Measurements from ENCODE around the gene IRGC. TPM values are rescaled to one million over a fixed set of nuclear protein-coding genes. Genes with fewer than 3 reads are reported as not detected.

Gene IRGC
- total RNA-seq, 4 donors from 2014 or later = not detected

- DNase-seq = no peak
- Histone ChIP-seq H3K27me3 (peaks cover 0 to 30% (median 0%) of the 10 kb centered on the region in 4 donors), H3K27ac (no peak overlapping the region), H3K9me3 (peaks cover 0 to 5% (median 1%) of the 10 kb centered on the region in 3 donors), H3K36me3 (no peaks in the 10 kb centered on the region), H3K4me1 (peaks cover 7 to 27% (median 16%) of the 10 kb centered on the region in 3 donors), H3K4me3 (no peak overlapping the region)
- WGBS, 2 donors = 69% methylated on average over 5 of the region's 5 CpGs; no CpG with 5 or more reads in 1 of the 2 donors
- TF ChIP-seq CTCF (IDR thresholded peaks at IDR 0.05) = no peak
- TF ChIP-seq POLR2A (IDR thresholded peaks at IDR 0.05) = no peak
- intact Hi-C loops (cut with DNase I) = no loop called here
Measured at GRCh38 chr19:43697295-43697694, 18.6 kb upstream of the IRGC start.

GRCh38 chr19:43699506-43700394, 16.1 kb upstream of the IRGC start:
- peaks cover 0 to 4% (median 0%) of the 10 kb centered on the region in 3 donors for H3K9me3 ChIP-seq
- H3K36me3 ChIP-seq = no peaks in the 10 kb centered on the region
- DNase-seq = no peak
- WGBS, 2 donors = 10 to 54% methylated on average over 10 to 34 of the region's 46 CpGs
- H3K27ac ChIP-seq = peak overlapping the region; percentile 58 to 77 (median 70)
- peak overlapping the region; percentile 8 to 56 (median 30) for H3K4me3 ChIP-seq
- intact Hi-C loops (cut with DNase I) = no loop called here
- TF ChIP-seq CTCF (IDR thresholded peaks at IDR 0.05) (no peak), POLR2A (IDR thresholded peaks at IDR 0.05) (no peak)
- peaks cover 0 to 29% (median 0%) of the 10 kb centered on the region in 4 donors for H3K27me3 ChIP-seq
- H3K4me1 ChIP-seq = peaks cover 7 to 27% (median 16%) of the 10 kb centered on the region in 3 donors

- intact Hi-C loops (cut with DNase I) = no loop called here
- H3K27ac ChIP-seq = peak overlapping the region; percentile 58 to 77 (median 70)
- H3K9me3 ChIP-seq = peaks cover 0 to 4% (median 0%) of the 10 kb centered on the region in 3 donors
- H3K36me3 ChIP-seq = no peaks in the 10 kb centered on the region
- TF ChIP-seq POLR2A (IDR thresholded peaks at IDR 0.05) = no peak
- no peak for TF ChIP-seq CTCF (IDR thresholded peaks at IDR 0.05)
- no peak for DNase-seq
- peaks cover 7 to 27% (median 16%) of the 10 kb centered on the region in 3 donors for H3K4me1 ChIP-seq
- peak overlapping the region; percentile 0 to 48 (median 18) for H3K4me3 ChIP-seq
- H3K27me3 ChIP-seq = peaks cover 0 to 24% (median 0%) of the 10 kb centered on the region in 4 donors
- 33 to 56% methylated on average over 1 to 11 of the region's 13 CpGs for WGBS, 2 donors
Measured at GRCh38 chr19:43700395-43701000, 15.4 kb upstream of the IRGC start.

GRCh38 chr19:43704002-43704705, 11.7 kb upstream of the IRGC start:
- peaks cover 5 to 24% (median 15%) of the 10 kb centered on the region in 3 donors for H3K4me1 ChIP-seq
- H3K27ac ChIP-seq = no peak overlapping the region
- no peak for DNase-seq
- H3K4me3 ChIP-seq = no peak overlapping the region
- H3K27me3 ChIP-seq = peaks cover 0 to 8% (median 0%) of the 10 kb centered on the region in 4 donors
- no peaks in the 10 kb centered on the region for H3K36me3 ChIP-seq
- intact Hi-C loops (cut with DNase I) = no loop called here
- WGBS, 2 donors = 67 to 74% methylated on average over 4 to 7 of the region's 7 CpGs
- peaks cover 0 to 11% (median 7%) of the 10 kb centered on the region in 3 donors for H3K9me3 ChIP-seq
- TF ChIP-seq POLR2A (IDR thresholded peaks at IDR 0.05) (no peak), CTCF (IDR thresholded peaks at IDR 0.05) (no peak)

All from esophagus squamous epithelium (tissue), 5 donors.